Measurements from ENCODE around the gene MICU1.

DNA sequence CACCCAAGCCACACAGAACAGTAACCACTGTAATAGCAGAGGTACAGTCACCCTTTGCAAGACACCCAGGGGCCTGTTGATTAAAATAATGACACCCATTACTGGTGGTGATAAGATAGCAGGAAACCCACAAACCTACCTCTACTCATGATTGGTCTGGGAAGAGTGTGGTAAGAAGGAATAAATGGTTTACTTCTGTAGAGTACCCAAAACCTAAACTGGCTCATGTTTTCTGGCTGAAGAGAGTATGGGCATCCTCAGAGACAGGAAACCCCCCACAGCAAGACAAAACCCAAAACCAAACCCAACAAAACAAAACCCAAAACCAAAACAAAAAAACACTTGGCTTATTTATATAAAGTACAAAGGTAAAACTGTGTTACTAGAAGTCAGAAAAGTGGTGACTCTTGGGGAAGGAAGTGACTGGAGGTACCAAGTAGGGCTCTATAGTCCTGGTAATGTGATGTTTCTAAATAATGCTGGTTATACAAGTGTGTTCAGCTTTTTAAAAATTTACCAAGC, 255.6 kb downstream of the MICU1 start:
- TF ChIP-seq, protein P1, sequence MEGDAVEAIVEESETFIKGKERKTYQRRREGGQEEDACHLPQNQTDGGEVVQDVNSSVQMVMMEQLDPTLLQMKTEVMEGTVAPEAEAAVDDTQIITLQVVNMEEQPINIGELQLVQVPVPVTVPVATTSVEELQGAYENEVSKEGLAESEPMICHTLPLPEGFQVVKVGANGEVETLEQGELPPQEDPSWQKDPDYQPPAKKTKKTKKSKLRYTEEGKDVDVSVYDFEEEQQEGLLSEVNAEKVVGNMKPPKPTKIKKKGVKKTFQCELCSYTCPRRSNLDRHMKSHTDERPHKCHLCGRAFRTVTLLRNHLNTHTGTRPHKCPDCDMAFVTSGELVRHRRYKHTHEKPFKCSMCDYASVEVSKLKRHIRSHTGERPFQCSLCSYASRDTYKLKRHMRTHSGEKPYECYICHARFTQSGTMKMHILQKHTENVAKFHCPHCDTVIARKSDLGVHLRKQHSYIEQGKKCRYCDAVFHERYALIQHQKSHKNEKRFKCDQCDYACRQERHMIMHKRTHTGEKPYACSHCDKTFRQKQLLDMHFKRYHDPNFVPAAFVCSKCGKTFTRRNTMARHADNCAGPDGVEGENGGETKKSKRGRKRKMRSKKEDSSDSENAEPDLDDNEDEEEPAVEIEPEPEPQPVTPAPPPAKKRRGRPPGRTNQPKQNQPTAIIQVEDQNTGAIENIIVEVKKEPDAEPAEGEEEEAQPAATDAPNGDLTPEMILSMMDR (IDR thresholded peaks at IDR 0.05): no peak
- no peak for TF ChIP-seq POLR2A (IDR thresholded peaks at IDR 0.05)

Data from ovary (tissue), 3 donors.